Keratinocyte (primary cell): Measurements from ENCODE around the gene FAM114A1. TPM values are rescaled to one million over a fixed set of nuclear protein-coding genes. Genes with fewer than 3 reads are reported as not detected.

Source experiments
- DNase-seq: peaks from one replicate; pipeline ENCODE4 v3.0.0-alpha.2; 2011; ENCODE audit warnings: low read depth, missing footprints, low spot score
- FAIRE-seq: peaks from 2 replicates; lab custom pipeline; 2011; peaks lifted over from hg19 to GRCh38; lab: Jason Lieb, UNC
- H2AFZ ChIP-seq: 2 replicates; pipeline ENCODE4 v1.6.0; 2012; ENCODE audit warnings: low read length, control low read depth, inconsistent platforms; ENCODE audit not compliant: control insufficient read depth
- H3K27ac ChIP-seq: 2 replicates; pipeline ENCODE4 v1.5.1; 2011; ENCODE audit warnings: low read length; ENCODE audit not compliant: control insufficient read depth, insufficient read depth
- H3K27me3 ChIP-seq: 3 replicates; pipeline ENCODE4 v1.6.0; 2011; ENCODE audit warnings: low read length; ENCODE audit not compliant: control insufficient read depth, insufficient read depth; ENCODE audit errors: extremely low read depth
- H3K36me3 ChIP-seq, 2 experiments: 2 replicates in 1 of 2; 3 replicates in 1 of 2; pipeline ENCODE4 v1.5.1; 2011; ENCODE audit warnings: low read length in 2 of 2, mild to moderate bottlenecking in 1 of 2; ENCODE audit not compliant: control insufficient read depth in 2 of 2, insufficient read depth in 2 of 2; ENCODE audit errors: extremely low read depth in 1 of 2
- H3K4me1 ChIP-seq: 3 replicates; pipeline ENCODE4 v1.5.1; 2011; ENCODE audit warnings: low read length; ENCODE audit not compliant: control insufficient read depth, insufficient read depth; ENCODE audit errors: extremely low read depth
- H3K4me2 ChIP-seq: 3 replicates; pipeline ENCODE4 v1.6.0; 2011; ENCODE audit warnings: low read depth, low read length; ENCODE audit not compliant: control insufficient read depth, insufficient read depth; ENCODE audit errors: extremely low read depth
- H3K4me3 ChIP-seq, 3 experiments: fragments of 200-600 bp in 1 of 3; sonication (generic) in 1 of 3; 2 replicates in 2 of 3; 3 replicates in 1 of 3; pipeline ENCODE4 v1.5.1; 2011 to 2016; ENCODE audit warnings: low read length in 3 of 3, mild to moderate bottlenecking in 3 of 3, control low read depth in 2 of 3, inconsistent platforms in 1 of 3, low read depth in 1 of 3, mixed read lengths in 1 of 3, mixed run types in 1 of 3, moderate library complexity in 1 of 3; ENCODE audit not compliant: control insufficient read depth in 2 of 3, insufficient read depth in 2 of 3; ENCODE audit errors: extremely low read depth in 1 of 3
- H3K79me2 ChIP-seq: 2 replicates; pipeline ENCODE4 v1.6.0; 2012; ENCODE audit warnings: low read length; ENCODE audit not compliant: control insufficient read depth, insufficient read depth
- H3K9ac ChIP-seq: 3 replicates; pipeline ENCODE4 v1.6.0; 2011; ENCODE audit warnings: low read length; ENCODE audit not compliant: control insufficient read depth, insufficient read depth; ENCODE audit errors: extremely low read depth
- H3K9me1 ChIP-seq: 3 replicates; pipeline ENCODE4 v1.6.0; 2011; ENCODE audit warnings: low read length; ENCODE audit not compliant: control insufficient read depth, insufficient read depth; ENCODE audit errors: extremely low read depth
- H3K9me3 ChIP-seq: 2 replicates; pipeline ENCODE4 v1.5.1; 2012; ENCODE audit warnings: low read depth, low read length; ENCODE audit not compliant: control insufficient read depth
- H4K20me1 ChIP-seq: 3 replicates; pipeline ENCODE4 v1.6.0; 2011; ENCODE audit warnings: low read length; ENCODE audit not compliant: control insufficient read depth, insufficient read depth; ENCODE audit errors: extremely low read depth
- EZH2 ChIP-seq: IDR thresholded peaks from one replicate; pipeline ENCODE4 v1.6.1; 2012; ENCODE audit warnings: inconsistent platforms, mild to moderate bottlenecking, low read length, moderate library complexity
- dilution Hi-C: fragments of 300-500 bp; cut with MboI; formaldehyde crosslinking; loops from one replicate; pipeline ENCODE4 v1.7.0; 2020; ENCODE audit warnings: low sequenced_read_pairs; ENCODE audit not compliant: extremely low pct_ligation_motif_present
- polyA plus RNA-seq, 5 experiments: library from polyadenylated mRNA; depleted of rRNA in 3 of 5; stranded (reverse) in 3 of 5; stranded (forward) in 1 of 5; unstranded in 1 of 5; fragments of >200 nt; gene quantifications; 1 replicate in 1 of 5; 2 replicates in 3 of 5; 3 replicates in 1 of 5; pipeline versions ENCODE4 v1.2.1 to v1.2.3, GENCODE V29; 2011 to 2012; ENCODE audit warnings: missing spikeins in 2 of 5, low read depth in 1 of 5, low replicate concordance in 1 of 5
- TF ChIP-seq, protein P1 (sequence below), 3 experiments: IDR thresholded peaks in 1 of 3; conservative IDR thresholded peaks in 1 of 3; optimal IDR thresholded peaks in 1 of 3; 2 replicates in 2 of 3; 3 replicates in 1 of 3; pipeline versions ENCODE3 to v1.5.1; 2011; ENCODE audit warnings: low read length in 3 of 3, mild to moderate bottlenecking in 3 of 3, moderate library complexity in 2 of 3, control low read depth in 1 of 3, inconsistent platforms in 1 of 3; ENCODE audit not compliant: insufficient read depth in 2 of 3; ENCODE audit errors: extremely low read depth in 1 of 3

Gene FAM114A1
- polyA plus RNA-seq, 1 donor (not counting 4 experiments of a cell fraction or from before 2014, with no cell fraction given): 47.2 TPM

- Histone ChIP-seq H3K9me1 (no peaks in the 10 kb centered on the region), H3K27me3 (no peaks in the 10 kb centered on the region), H4K20me1 (no peaks in the 10 kb centered on the region), H3K79me2 (peaks cover 20% of the 10 kb centered on the region), H3K4me1 (peaks cover 12% of the 10 kb centered on the region), H3K27ac (no peak overlapping the region), H3K36me3 (peaks cover 2 to 11% of the 10 kb centered on the region in 2 experiments), H3K4me3 (no peak overlapping the region), H3K9ac (no peak overlapping the region), H3K9me3 (no peaks in the 10 kb centered on the region), H3K4me2 (no peak overlapping the region), H2AFZ (no peak overlapping the region)
- DNase-seq: no peak
- no peak for FAIRE-seq
- TF ChIP-seq EZH2: no peak
- TF ChIP-seq, protein P1, sequence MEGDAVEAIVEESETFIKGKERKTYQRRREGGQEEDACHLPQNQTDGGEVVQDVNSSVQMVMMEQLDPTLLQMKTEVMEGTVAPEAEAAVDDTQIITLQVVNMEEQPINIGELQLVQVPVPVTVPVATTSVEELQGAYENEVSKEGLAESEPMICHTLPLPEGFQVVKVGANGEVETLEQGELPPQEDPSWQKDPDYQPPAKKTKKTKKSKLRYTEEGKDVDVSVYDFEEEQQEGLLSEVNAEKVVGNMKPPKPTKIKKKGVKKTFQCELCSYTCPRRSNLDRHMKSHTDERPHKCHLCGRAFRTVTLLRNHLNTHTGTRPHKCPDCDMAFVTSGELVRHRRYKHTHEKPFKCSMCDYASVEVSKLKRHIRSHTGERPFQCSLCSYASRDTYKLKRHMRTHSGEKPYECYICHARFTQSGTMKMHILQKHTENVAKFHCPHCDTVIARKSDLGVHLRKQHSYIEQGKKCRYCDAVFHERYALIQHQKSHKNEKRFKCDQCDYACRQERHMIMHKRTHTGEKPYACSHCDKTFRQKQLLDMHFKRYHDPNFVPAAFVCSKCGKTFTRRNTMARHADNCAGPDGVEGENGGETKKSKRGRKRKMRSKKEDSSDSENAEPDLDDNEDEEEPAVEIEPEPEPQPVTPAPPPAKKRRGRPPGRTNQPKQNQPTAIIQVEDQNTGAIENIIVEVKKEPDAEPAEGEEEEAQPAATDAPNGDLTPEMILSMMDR (optimal IDR thresholded peaks at IDR 0.05 in 1 of 3, IDR thresholded peaks at IDR 0.05 in 1 of 3, conservative IDR thresholded peaks at IDR 0.05 in 1 of 3; ENCODE audit: extremely low read depth in 1 of 3, insufficient read depth in 2 of 3, low read length in 3 of 3): no peak
- dilution Hi-C loops: no loop called here
Measured at GRCh38 chr4:38871593-38871992, 4.0 kb downstream of the FAM114A1 start.

- Histone ChIP-seq H3K36me3 (peaks cover 2 to 11% of the 10 kb centered on the region in 2 experiments), H3K4me2 (no peak overlapping the region), H2AFZ (no peak overlapping the region), H3K27ac (no peak overlapping the region), H3K4me1 (peaks cover 7% of the 10 kb centered on the region), H4K20me1 (no peaks in the 10 kb centered on the region), H3K9me1 (no peaks in the 10 kb centered on the region), H3K9ac (no peak overlapping the region), H3K9me3 (no peaks in the 10 kb centered on the region), H3K79me2 (peaks cover 21% of the 10 kb centered on the region), H3K4me3 (no peak overlapping the region), H3K27me3 (no peaks in the 10 kb centered on the region)
- dilution Hi-C loops: no loop called here
- FAIRE-seq: no peak
- DNase-seq: no peak
- TF ChIP-seq, protein P1 (optimal IDR thresholded peaks at IDR 0.05 in 1 of 3, IDR thresholded peaks at IDR 0.05 in 1 of 3, conservative IDR thresholded peaks at IDR 0.05 in 1 of 3; ENCODE audit: extremely low read depth in 1 of 3, insufficient read depth in 2 of 3, low read length in 3 of 3): no peak
- TF ChIP-seq EZH2: no peak
Measured at GRCh38 chr4:38872620-38873019, 5.0 kb downstream of the FAM114A1 start.
